HG03342 (cell line): Measurements from ENCODE around the gene ELL.

Experiments used
- ATAC-seq: cut with Tn5 transposase; IDR thresholded peaks from one replicate; pipeline ENCODE4 v1.9.1; 2021; ENCODE audit warnings: mild to moderate bottlenecking, moderate library complexity; ENCODE audit not compliant: unreplicated experiment

The ELL gene

DNA sequence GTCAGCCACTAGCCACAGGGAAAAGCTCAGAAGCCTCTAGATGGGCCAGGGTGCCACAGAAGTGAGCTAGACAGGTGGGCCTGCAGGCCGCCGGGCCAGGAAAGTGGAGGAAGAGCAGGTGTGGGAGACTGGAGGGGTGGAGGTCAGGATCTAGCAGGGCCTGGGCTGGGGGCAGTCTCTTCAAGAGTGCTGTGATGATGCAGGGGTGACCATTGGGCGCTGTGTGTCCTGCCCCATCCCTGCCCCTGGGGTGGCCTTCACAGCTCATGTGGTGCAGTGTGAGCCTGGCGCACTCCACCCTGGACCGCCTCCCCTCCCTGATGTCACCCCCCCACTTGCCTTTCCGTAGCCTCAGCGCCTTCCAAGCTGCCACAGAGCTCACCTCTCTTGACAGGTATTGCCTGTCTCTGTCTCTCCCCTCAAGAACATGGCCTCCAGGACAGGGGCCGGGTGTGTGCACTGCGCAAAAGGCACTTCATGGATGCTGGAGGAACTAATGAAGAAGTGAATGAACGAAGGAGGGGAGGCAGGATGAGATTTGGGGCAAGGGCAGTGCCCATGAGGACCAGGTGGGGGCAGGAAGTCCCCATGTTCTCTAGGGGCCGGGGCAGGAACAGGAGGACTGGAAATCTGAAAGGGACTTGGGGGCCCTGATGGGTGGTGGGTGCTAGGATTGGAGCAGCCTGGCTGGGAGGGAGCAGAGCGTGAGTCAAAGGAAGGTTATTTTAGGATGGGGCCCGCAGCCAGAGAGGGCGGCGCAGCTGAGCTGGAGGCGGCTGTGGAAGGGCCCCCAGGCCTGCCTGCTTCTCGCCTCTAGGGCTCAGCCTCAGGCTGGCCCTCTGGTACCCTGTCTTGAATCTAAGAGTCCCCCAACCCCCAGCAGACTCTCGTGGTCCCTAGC lies 96.1 kb downstream of the ELL start:
- no peak for ATAC-seq

DNA sequence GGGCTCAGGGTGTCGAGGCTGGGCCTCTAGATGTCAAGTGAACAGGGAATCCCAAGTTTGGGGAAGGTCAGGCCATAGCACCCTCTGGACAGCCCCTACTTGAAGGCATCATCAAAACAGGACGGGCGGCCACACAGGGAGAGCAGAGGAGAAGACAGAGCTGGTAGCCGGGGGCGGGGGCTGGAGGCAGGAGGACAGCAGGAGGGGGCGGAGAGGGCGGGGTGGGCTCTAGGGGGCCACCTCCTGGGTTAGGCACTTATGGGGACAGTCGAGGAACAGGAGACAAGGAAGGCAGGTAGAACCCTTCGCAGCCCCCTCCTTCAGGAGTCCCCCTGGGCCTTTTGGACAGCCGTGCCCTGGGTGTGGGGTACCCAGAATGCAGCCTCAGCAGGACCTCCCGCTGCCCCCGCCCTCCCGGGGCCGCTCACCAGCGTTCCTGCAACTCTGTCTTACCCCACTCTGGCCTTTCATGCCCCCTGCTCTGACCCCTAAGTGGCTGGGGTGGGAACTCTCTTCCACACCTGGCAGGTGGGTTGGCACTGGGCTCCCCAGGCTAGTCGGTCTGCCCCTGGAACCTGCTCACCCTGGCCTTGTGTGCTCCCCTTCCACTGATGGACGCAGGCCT lies 96.9 kb downstream of the ELL start:
- ATAC-seq: no peak

DNA sequence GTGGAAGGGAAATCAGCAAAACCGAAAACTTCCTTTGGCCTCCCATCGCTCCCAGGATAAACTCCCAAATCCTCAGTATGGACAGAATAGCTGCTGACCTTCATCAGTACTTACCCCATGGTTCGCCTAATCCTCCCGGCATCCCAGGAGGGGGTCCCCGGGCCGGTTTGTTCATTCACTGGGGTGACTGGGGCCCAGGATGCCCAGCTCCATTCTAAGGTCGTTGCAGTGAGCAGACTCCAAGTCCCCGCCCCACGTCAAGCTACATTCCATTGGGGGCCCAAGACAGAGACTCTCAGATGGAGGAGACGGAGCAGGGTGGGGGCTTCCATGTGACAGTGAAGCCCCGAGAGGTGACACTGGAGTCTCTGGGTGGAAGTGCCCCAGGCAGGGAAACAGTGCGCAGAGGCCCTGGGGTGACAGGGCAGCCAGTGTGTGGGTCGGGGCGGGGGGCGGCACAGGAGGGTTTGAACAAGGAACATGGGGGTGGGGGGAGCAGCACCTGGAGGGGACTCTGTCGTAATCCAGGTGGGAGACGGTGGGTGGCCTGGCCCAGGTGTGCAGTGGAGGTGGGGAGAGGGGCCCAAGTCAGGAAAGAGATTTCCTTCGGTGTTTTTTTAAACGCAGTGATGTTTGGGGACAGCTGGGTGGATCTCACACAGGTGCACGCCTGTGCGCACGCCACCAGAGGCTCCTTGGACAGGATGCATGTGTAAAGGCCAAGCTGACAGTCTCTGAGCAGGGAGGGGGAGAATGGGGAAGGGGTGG lies 97.6 kb downstream of the ELL start:
- no peak for ATAC-seq

DNA sequence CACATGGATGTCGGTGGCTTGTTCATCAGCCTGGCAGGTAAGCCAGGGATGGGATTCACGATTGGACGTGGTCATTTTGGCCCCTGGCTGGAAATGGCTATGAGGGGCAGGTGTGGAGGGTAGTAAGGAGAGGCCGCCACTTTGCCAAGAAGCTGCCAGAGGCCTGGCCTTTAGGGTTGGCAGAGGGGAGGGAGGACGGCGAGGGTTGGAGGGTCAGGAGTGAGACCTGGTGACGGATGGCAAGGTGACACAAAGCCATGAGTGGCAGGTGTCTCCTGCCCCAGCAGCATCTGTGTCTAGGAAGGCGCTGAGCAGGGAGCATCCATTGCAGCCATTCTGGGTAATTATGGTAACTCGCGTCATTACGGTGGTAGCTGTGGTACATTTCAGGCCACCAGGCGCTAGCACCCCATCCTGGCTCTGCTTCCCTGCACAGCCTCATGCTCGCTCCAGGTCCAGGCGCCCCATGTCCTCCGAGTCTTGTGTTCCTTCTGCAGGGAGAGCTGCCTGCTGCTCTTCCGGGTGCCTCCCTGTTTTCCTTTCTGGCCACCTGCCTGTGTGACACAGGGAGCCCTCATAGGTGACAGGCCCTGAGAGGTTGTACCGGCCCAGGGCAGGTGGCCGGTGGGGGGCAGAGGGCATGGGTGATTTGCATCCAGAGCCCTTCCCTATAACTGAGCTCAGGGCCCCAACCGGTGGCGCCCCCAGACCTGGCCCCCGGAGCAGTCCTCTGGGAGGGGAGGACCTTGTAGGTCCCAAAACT lies 98.4 kb downstream of the ELL start:
- ATAC-seq: no peak

DNA sequence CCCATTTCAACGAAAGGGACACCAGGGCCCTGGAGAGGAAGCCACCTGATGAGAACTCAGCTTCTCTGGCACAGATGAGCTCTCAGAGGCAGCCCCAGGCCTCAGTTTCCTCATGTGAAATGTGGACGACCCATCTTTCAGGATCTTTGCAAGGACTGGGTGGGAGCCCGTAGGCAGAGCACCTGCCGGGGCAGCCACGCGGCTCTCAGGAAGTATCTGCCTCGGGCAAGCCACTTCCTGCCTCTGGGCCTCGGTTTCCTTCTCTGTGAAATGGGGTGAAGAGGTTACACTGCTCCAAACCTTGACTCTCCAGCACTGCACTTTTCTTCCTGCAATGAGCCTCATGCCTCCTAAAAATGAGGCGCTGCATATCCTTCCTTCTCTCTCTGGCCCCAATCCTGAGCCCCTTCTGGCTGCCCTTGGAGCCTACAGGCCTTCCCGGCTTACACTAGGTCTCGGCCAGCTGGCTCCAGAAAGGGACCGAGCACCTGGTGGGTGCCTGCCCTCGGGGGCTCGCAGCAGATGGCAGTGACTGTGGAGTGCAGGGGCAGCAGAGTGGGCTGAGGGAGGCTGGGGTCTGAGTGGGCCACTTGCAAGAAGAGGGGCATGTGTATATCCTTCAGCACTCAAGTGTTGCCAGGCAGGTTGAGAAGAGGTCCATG lies 99.2 kb downstream of the ELL start:
- ATAC-seq: no peak

DNA sequence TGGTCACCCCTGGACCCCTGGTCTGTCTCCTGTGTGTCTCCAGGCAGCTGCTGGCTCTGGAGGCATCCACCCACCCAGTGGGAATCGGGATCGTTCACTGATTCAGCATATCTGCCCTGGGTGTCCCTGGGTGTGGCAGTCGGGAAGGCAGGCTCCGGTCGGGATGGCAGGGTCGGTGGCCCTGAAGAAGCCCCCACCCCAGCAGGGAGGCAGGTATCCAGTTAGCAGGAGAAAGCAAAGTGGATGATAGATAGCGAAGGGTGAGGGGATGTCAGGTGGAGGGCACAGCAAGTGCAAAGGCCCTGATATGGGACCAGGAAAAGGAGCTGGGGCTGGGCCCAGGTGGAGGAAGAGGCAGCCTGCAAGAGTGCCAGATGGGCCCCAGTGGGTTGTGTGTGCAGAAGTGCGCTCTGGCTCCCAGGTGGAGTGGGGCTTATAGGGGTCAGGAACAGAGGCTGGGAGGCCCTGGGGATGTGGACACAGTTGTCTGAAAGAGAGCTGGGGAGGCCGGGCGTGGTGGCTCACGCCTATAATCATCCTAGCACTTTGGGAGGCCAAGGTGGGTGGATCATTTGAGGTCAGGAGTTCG lies 100.4 kb downstream of the ELL start:
- no peak for ATAC-seq

DNA sequence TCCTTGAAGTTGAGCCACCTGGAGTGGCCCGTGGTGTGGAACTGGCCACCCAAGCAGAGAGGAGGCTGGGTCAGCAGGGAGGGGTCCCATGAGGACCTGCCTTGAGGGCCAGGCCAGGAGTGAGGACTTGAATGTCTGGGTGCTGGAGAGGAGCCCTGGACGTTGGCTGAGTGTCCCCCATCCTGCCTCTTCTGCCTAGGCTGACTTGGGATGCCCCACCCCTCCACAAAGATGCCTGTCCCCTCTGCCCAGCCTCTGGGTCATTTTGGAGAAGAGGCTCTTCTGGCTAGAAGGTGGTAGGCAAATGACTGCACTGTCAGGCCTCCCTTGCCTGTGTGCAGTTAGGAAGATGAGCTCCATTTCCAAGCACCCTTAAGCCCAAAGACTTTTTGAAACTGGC lies 100.9 kb downstream of the ELL start:
- ATAC-seq: no peak

DNA sequence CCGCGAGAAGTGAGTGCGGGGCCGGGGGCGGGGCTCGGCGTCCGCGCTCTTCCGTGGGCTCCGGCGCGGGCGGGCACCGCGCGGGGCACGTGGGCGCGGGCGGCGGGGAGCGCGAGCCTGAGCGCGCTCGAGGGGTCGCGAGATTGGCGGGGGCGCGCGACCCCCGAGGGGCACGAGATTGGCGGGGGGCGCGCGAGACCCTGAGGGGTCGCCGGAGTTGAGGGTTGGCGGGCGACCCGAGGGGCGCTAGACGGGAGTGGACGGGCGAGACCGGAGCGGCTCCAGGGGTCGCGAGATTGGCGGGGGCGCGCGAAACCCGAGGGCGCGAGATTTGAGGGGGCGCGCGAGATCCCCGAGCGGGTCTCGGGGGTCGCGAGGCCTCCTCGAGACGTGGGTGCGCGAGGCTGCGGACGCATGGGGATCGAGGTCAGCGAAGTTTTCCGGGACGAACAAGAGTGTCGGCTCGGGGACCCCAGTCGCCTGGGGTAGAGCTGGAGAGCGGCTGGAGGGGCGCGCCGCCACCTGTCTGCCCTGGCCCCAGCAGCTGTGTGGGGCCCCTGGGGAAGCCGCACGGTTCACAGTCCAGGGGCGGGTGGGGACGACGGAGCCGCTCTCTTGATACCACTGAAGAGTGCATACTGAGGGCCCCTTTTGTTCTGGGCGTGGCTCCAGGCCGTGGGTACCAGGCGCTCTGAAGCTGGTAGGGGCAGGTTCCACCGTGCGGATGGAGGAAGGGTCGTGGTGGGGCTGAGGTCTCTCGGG lies 102.0 kb downstream of the ELL start:
- ATAC-seq: peak; percentile 4

DNA sequence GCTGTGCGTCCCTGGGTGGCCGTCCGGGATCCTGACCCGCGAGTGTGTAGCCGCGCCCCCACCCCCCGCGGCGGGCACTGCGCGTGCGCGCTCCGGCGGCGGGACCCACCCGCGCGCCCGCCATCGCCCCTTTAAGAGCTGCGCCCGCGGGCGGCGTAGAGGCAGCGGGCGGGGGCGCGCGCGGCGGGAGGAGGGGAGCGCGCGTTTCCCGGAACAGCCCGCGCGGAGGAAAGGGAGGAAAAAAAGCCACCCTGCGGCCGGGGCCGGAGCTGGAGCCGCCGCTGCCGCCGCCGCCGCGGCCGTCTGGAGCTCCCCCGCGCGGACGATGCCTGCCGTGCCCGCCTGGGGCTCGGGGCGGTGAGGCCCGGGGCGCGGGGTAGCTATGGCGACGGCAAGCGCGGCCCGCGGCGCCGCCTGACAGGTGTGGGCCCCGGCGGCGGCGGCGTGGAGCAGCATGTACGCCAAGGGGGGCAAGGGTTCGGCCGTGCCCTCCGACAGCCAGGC lies 102.6 kb downstream of the ELL start, which contains the start of gene SSBP4:
TSS of gene SSBP4 (plus strand) at position 204 of the 504 bp plus-strand sequence. CDS start at position 455, 251 bp downstream.
- ATAC-seq: peak; percentile 32

DNA sequence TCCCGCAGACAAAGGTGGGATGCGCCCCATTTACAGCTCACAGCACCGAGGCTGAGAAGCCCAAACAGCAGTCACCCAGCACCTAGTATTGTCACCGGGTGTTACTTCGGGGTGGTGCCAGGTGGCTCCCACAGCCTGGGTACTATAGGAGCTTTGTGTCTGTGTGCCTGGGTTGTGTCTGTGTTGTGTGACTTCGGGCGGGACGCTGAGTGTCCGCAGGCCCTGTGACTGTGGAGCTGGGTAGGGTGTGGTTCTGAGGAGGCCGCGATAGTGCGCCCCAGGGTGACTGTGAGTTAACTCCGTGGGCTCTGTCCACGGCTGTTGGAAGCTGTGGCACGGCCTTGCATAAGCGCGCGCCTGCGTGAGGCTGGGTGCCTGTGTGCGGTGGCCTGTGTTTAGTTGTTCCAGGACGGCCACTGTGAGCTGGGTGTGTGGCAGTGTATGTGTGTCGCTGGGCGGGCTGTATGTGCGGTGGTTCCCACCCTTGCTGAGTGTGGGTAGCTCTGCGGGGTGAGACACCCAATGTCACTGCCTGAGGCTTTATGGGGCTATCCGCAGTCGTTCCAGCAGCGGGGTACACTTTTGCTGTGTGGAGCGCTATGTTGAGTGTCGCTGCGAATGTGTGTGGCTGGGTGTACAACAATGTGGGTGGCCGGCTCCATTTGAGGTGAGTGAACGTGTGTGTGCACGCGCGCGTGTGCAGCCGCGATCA lies 103.2 kb downstream of the ELL start:
- ATAC-seq: no peak

DNA sequence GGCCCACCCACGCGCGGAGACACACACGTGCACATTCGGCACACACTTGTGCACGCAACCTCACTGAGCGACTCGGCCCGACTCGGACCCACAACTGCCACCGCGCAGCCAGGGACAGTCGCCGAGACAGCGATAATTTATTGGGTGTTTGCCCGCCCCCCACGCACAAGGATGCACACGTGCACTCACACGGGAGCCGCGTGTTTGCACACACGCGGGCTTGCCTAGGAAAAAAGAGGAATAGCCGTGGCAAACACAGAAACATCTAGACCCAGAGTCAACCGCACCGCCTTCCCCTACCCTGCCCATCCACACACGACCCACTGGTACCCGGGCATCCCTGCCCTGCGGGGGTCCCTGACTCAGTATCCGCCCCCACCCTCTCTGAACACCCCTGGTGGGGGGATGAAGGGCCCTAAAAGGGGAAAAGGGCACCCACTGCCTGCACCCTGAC lies 103.8 kb downstream of the ELL start:
- no peak for ATAC-seq

DNA sequence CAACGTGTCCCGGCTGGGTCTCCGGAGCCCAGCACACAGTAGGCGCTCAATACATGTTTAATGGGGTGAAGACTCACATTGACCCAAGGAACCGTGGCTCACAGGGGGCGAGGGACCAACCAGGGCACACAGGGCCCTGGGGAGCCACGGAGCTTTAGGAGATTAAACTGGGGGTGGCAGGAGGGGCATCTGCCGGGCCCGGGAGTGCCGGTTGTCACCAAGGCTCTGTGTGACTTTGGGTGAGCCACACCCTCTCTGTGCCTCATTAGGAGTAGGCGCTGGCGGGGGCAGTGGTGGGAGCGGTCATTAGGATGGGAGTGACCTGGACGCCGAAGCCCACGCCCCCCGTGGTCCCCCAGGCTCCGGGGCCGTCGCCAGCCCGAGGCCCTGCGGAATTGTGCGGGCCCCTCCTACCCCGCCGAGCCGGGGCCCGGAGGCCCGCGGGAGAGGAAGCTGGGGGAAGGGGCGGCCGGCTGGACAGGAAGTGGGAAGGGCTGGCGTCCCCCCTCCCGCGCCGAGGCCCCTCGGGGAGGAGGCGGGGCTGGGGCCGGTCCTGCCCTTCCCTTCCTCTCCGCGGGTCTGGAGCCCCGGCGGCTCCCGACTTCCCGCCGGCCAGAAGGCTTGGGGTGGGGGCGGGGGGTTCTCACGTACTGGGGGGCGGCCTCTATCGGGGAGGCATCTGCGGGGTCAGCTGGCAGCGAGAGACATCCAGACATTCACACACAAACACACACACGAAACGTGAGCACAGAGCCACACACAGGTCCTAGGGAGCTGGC lies 104.4 kb downstream of the ELL start:
- no peak for ATAC-seq

DNA sequence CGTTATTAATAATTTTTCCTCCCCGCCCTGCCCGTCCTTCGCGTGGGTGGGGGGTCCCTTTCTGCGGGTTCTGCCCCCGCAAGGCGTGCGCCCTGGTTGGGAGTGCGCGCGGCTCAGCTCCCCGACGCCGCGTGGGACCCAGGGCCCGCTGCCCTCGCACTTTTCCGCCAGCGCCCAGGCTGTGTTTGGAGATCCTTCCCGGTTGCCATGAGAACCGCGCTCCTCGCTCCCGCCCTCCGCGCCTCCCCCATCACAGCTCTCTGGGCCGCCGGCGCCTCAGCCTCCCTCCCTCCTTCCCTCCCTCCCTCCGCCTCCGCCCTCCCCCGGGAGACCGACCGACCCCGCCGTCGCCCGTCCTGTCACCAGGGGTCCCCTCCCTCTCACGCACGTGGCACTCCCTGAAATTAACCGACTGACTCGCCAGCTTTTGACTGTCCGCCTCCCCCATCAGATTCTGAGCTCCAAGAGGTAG lies 105.1 kb downstream of the ELL start:
- no peak for ATAC-seq

DNA sequence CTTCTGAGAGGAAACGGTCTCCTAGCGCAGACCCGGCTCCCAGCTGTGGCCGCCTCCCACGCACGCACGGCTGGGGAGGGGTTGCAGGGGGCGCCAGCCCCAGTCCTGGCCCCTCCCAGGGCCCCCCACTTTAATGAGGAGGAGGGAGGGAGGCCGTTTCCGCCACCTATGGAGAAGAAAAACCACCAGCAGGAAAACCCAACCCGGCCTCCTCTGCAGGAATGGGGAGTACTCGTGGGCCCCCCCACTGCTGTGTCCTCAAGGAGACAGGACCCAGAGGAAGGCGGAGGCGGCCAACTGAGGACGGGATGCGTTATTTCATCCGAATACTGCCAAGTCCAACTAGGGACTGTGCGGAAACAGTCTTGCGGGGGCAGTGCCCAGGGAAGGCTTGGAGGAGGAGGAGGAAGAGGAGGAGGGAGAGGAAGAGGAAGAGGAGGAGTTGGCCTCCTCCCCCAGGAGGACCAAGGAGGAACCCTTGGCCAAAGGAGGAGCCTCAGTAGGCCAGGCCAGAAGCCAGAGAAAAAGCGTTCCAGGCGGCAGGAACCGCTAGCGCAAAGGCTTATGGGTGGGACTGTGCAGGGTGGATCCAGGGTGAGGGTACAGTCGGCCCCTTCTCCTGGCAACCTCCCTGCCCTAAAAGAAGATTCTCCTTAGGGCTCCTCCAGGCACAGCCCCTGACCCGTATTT lies 106.5 kb downstream of the ELL start:
- ATAC-seq: no peak

DNA sequence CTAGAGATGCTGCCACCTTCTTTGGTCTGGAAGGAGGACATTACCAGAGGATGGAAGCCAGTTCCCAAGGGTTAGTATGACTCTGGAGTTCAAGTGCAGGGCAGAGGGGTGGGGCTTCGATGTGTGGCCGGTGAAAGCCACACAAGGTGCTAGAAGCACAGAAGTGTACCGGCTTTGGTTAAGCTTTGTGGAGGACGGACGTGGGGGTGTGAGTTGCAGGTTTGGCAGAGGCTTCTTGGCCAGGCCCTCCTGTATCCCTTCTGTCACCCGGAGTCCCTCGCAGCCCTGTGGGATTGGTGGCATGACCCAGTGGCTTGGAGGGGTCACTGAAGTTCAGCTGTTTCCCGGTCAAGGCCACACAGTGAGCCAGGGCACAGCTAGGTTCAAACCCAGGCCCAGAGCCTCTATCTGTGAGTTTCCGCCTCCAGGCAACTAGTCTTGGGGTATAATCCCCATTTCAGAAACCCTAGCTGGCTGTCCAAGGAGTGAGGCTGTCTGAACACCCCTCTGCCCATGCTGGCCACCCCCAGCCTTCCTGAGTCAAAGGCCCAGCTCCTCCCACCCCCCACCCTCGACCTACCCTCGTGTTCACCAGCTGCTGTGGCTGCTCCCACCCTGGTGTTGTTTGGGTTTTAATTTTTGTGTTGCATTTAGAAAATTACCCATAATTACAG lies 107.2 kb downstream of the ELL start:
- no peak for ATAC-seq

DNA sequence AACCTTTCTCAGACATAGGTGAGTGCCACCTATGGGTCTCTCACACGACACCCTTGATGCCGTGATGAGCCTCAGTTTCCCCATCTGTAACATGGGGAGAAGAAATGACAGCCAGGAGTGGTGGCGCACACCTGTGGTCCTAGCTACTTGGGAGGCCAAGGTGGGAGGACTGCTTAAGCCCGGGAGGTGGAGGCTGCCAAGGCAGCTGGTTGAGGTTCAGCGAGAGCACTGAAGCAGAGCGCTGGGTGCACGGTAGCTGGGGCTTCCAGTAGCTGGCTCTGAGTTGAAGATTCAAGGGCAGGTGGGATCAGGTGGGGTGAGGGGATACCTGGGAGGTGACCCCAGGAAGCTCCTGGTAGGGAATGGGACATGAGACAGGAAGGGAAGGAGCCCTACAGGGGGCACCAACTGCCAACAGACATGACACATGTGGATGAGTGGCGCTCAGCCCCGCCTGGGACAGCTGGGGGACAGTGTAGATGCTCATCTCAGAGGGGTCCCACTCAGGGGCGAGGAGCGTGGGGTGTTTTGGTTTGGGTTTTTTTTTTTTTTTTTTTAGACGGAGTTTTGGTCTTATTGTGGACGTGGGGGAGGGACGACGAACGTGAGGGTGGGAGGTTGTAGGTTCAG lies 109.1 kb downstream of the ELL start:
- no peak for ATAC-seq
